Measurements from ENCODE around the gene NPAS1. TPM values are rescaled to one million over a fixed set of nuclear protein-coding genes. Genes with fewer than 3 reads are reported as not detected.

Gene NPAS1
- total and polyA plus RNA-seq, 5 donors from 2014 or later: 0.53 to 1.5 TPM; not detected in 3

GRCh38 chr19:47022541-47023447, 3.2 kb downstream of the NPAS1 start:
- ATAC-seq (ENCODE audit: low read depth in 2 of 2): no peak
- Histone ChIP-seq H3K36me3 (ENCODE audit: control insufficient read depth, insufficient read depth, low read length) (no peaks in the 10 kb centered on the region), H3K4me3 (ENCODE audit: low read depth, low read length) (no peak overlapping the region), H3K4me1 (ENCODE audit: control insufficient read depth, insufficient read depth, low read length, poor library complexity, severe bottlenecking) (peaks cover 29% of the 10 kb centered on the region), H3K9me3 (ENCODE audit: control insufficient read depth in 2 of 2, low read length in 2 of 2) (no peaks in the 10 kb centered on the region), H3K27ac (ENCODE audit: insufficient read depth, low read length, poor library complexity, severe bottlenecking) (no peak overlapping the region), H3K27me3 (ENCODE audit: control insufficient read depth, insufficient read depth, low read length) (peaks cover 15% of the 10 kb centered on the region)
- Mint-ChIP-seq H3K27ac (no peak overlapping the region), H3K4me3 (peak overlapping the region in 1 of 4 donors; percentile 24), H3K36me3 (no peaks in the 10 kb centered on the region), H3K9me3 (peaks cover 0 to 3% (median 0%) of the 10 kb centered on the region in 7 donors), H3K27me3 (peaks cover 65% of the 10 kb centered on the region), H3K4me1 (peaks cover 0 to 17% (median 9%) of the 10 kb centered on the region in 4 donors)
- DNase-seq: no peak

DNA sequence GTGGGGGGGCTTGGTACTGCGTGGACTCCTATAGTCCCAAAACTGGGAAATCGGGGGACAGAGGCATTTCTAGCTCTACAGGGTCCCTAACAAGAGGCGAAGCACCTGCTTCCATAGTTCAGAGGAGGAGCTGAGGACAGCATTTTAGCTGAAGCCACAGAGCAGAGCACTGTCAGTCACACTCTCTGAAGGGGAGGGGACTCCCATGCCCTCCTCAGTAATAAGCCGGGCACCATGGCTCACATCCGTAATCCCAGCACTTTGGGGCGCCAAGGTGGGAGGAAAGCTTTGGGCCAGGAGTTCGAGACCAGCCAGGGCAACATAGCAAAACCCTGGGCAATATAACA, 3.8 kb downstream of the NPAS1 start:
- Histone ChIP-seq H3K27ac (ENCODE audit: insufficient read depth, low read length, poor library complexity, severe bottlenecking) (no peak overlapping the region), H3K27me3 (ENCODE audit: control insufficient read depth, insufficient read depth, low read length) (peaks cover 15% of the 10 kb centered on the region), H3K9me3 (ENCODE audit: control insufficient read depth in 2 of 2, low read length in 2 of 2) (no peaks in the 10 kb centered on the region), H3K4me3 (ENCODE audit: low read depth, low read length) (no peak overlapping the region), H3K36me3 (ENCODE audit: control insufficient read depth, insufficient read depth, low read length) (no peaks in the 10 kb centered on the region), H3K4me1 (ENCODE audit: control insufficient read depth, insufficient read depth, low read length, poor library complexity, severe bottlenecking) (peaks cover 29% of the 10 kb centered on the region)
- Mint-ChIP-seq H3K4me1 (peaks cover 0 to 17% (median 9%) of the 10 kb centered on the region in 4 donors), H3K4me3 (peak overlapping the region in 1 of 4 donors; percentile 28), H3K27me3 (peaks cover 67% of the 10 kb centered on the region), H3K9me3 (peaks cover 0 to 3% (median 0%) of the 10 kb centered on the region in 7 donors), H3K36me3 (no peaks in the 10 kb centered on the region), H3K27ac (no peak overlapping the region)
- no peak for ATAC-seq (ENCODE audit: low read depth in 2 of 2)
- DNase-seq: no peak

DNA sequence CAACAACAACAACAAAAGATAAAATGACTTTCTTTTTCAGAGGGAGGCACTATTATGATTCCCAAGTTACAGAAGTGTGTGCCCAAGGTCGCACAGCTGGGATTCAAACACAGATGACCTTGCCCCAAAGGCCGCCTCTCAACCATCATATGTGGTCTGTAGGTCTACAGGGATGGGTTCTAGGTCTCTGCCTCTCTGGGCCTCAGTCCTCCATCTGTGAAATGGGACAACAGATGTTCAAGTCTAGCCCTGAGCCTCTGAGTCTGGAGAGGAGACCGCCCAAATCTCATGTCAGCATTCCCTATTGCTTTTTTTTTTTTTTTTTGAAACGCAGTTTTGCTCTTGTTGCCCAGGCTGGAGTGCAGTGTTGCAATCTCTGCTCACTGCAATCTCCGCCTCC, 4.9 kb downstream of the NPAS1 start:
- peak overlapping the region in 1 of 3 donors; percentile 83 for H3K27ac Mint-ChIP-seq
- no peak overlapping the region for H3K4me3 Mint-ChIP-seq
- H3K36me3 Mint-ChIP-seq: no peaks in the 10 kb centered on the region
- H3K27me3 Mint-ChIP-seq: peaks cover 67% of the 10 kb centered on the region
- Histone ChIP-seq H3K4me3 (ENCODE audit: low read depth, low read length) (no peak overlapping the region), H3K9me3 (ENCODE audit: control insufficient read depth in 2 of 2, low read length in 2 of 2) (no peaks in the 10 kb centered on the region), H3K27me3 (ENCODE audit: control insufficient read depth, insufficient read depth, low read length) (peaks cover 10% of the 10 kb centered on the region), H3K27ac (ENCODE audit: insufficient read depth, low read length, poor library complexity, severe bottlenecking) (no peak overlapping the region), H3K4me1 (ENCODE audit: control insufficient read depth, insufficient read depth, low read length, poor library complexity, severe bottlenecking) (peaks cover 27% of the 10 kb centered on the region), H3K36me3 (ENCODE audit: control insufficient read depth, insufficient read depth, low read length) (no peaks in the 10 kb centered on the region)
- H3K9me3 Mint-ChIP-seq: peaks cover 0 to 1% (median 0%) of the 10 kb centered on the region in 7 donors
- peaks cover 0 to 10% (median 7%) of the 10 kb centered on the region in 4 donors for H3K4me1 Mint-ChIP-seq
- DNase-seq (no peak), ATAC-seq (ENCODE audit: low read depth in 2 of 2) (no peak)

DNA sequence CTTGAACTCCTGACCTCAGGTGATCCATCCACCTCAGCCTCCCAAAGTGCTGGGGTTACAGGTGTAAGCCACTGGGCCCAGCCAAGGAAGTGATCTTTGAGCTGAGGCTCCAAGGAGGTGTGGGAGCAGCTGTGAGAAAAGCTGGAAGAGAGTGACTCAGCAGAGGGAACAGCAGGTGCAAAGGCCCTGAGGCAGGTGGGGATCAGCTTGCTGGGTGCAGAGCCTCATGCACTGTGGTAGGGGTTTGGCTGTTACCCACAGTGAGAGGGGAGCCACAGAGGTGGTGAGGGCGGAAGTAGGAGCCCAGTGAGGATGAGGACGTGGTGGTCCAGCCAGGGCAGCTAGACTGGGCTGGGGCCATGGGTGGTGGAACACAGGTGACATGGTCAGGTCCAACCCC, 6.5 kb downstream of the NPAS1 start:
- Histone ChIP-seq H3K4me3 (ENCODE audit: low read depth, low read length) (no peak overlapping the region), H3K4me1 (ENCODE audit: control insufficient read depth, insufficient read depth, low read length, poor library complexity, severe bottlenecking) (peaks cover 12% of the 10 kb centered on the region), H3K9me3 (ENCODE audit: control insufficient read depth in 2 of 2, low read length in 2 of 2) (no peaks in the 10 kb centered on the region), H3K27ac (ENCODE audit: insufficient read depth, low read length, poor library complexity, severe bottlenecking) (no peak overlapping the region), H3K27me3 (ENCODE audit: control insufficient read depth, insufficient read depth, low read length) (peaks cover 14% of the 10 kb centered on the region), H3K36me3 (ENCODE audit: control insufficient read depth, insufficient read depth, low read length) (no peaks in the 10 kb centered on the region)
- H3K4me3 Mint-ChIP-seq: no peak overlapping the region
- H3K4me1 Mint-ChIP-seq: peaks cover 0 to 9% (median 6%) of the 10 kb centered on the region in 4 donors
- H3K9me3 Mint-ChIP-seq: peaks cover 0 to 1% (median 0%) of the 10 kb centered on the region in 7 donors
- no peak overlapping the region for H3K27ac Mint-ChIP-seq
- ATAC-seq (ENCODE audit: low read depth in 2 of 2): no peak
- DNase-seq: no peak
- no peaks in the 10 kb centered on the region for H3K36me3 Mint-ChIP-seq
- peaks cover 75% of the 10 kb centered on the region for H3K27me3 Mint-ChIP-seq

- H3K27ac Mint-ChIP-seq: no peak overlapping the region
- no peak for ATAC-seq (ENCODE audit: low read depth in 2 of 2)
- peaks cover 83% of the 10 kb centered on the region for H3K27me3 Mint-ChIP-seq
- H3K4me1 ChIP-seq (ENCODE audit: control insufficient read depth, insufficient read depth, low read length, poor library complexity, severe bottlenecking): peaks cover 6% of the 10 kb centered on the region
- H3K27ac ChIP-seq (ENCODE audit: insufficient read depth, low read length, poor library complexity, severe bottlenecking): no peak overlapping the region
- no peak for DNase-seq
- H3K4me3 Mint-ChIP-seq: no peak overlapping the region
- H3K36me3 ChIP-seq (ENCODE audit: control insufficient read depth, insufficient read depth, low read length): no peaks in the 10 kb centered on the region
- peaks cover 0 to 9% (median 6%) of the 10 kb centered on the region in 4 donors for H3K4me1 Mint-ChIP-seq
- H3K27me3 ChIP-seq (ENCODE audit: control insufficient read depth, insufficient read depth, low read length): peaks cover 12% of the 10 kb centered on the region
- no peak overlapping the region for H3K4me3 ChIP-seq (ENCODE audit: low read depth, low read length)
- no peaks in the 10 kb centered on the region for H3K36me3 Mint-ChIP-seq
- no peaks in the 10 kb centered on the region for H3K9me3 ChIP-seq (ENCODE audit: control insufficient read depth in 2 of 2, low read length in 2 of 2)
- H3K9me3 Mint-ChIP-seq: peaks cover 0 to 1% (median 0%) of the 10 kb centered on the region in 7 donors
These were observed 7.3 kb downstream of the NPAS1 start for GRCh38 chr19:47026889-47027288.

GRCh38 chr19:47027586-47028088, 8.0 kb downstream of the NPAS1 start:
- no peak for ATAC-seq (ENCODE audit: low read depth in 2 of 2)
- Mint-ChIP-seq H3K27ac (no peak overlapping the region), H3K4me3 (no peak overlapping the region), H3K4me1 (peaks cover 0 to 11% (median 6%) of the 10 kb centered on the region in 4 donors), H3K9me3 (peaks cover 0 to 1% (median 0%) of the 10 kb centered on the region in 7 donors), H3K36me3 (no peaks in the 10 kb centered on the region), H3K27me3 (peaks cover 83% of the 10 kb centered on the region)
- no peak overlapping the region for H3K27ac ChIP-seq (ENCODE audit: insufficient read depth, low read length, poor library complexity, severe bottlenecking)
- H3K36me3 ChIP-seq (ENCODE audit: control insufficient read depth, insufficient read depth, low read length): no peaks in the 10 kb centered on the region
- no peak for DNase-seq
- peaks cover 9% of the 10 kb centered on the region for H3K27me3 ChIP-seq (ENCODE audit: control insufficient read depth, insufficient read depth, low read length)
- no peaks in the 10 kb centered on the region for H3K9me3 ChIP-seq (ENCODE audit: control insufficient read depth in 2 of 2, low read length in 2 of 2)
- H3K4me1 ChIP-seq (ENCODE audit: control insufficient read depth, insufficient read depth, low read length, poor library complexity, severe bottlenecking): peaks cover 9% of the 10 kb centered on the region
- H3K4me3 ChIP-seq (ENCODE audit: low read depth, low read length): no peak overlapping the region

DNA sequence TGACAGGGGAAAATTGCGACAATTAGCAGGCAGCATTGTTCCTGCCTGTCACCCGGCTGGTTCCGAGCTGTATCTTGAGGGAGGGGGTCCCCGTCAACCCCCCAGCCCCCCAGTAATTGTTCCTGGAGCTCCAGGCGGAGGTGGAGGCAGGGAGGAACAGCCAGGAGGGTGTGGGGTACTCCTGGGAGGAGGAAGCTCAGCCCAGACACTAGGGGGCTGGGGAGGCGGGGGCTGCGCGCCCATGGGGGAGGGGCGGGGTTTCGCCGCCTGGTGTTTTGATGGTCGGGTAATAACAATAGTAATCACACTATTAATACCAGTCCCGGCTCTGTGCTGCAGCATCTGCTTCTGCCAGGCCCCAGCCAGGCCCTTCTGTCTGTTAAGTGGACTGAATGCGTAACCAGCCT, 8.6 kb downstream of the NPAS1 start:
- H3K27me3 Mint-ChIP-seq: peaks cover 77% of the 10 kb centered on the region
- peaks cover 9% of the 10 kb centered on the region for H3K27me3 ChIP-seq (ENCODE audit: control insufficient read depth, insufficient read depth, low read length)
- no peak overlapping the region for H3K27ac Mint-ChIP-seq

More for the DNA sequence above, 8.6 kb downstream of the NPAS1 start:
- Histone ChIP-seq H3K27ac (ENCODE audit: insufficient read depth, low read length, poor library complexity, severe bottlenecking) (no peak overlapping the region), H3K36me3 (ENCODE audit: control insufficient read depth, insufficient read depth, low read length) (no peaks in the 10 kb centered on the region), H3K4me3 (ENCODE audit: low read depth, low read length) (no peak overlapping the region), H3K9me3 (ENCODE audit: control insufficient read depth in 2 of 2, low read length in 2 of 2) (no peaks in the 10 kb centered on the region), H3K4me1 (ENCODE audit: control insufficient read depth, insufficient read depth, low read length, poor library complexity, severe bottlenecking) (peaks cover 3% of the 10 kb centered on the region)
- no peak for ATAC-seq (ENCODE audit: low read depth in 2 of 2)
- Mint-ChIP-seq H3K4me1 (peaks cover 0 to 6% (median 2%) of the 10 kb centered on the region in 4 donors), H3K9me3 (peaks cover 0 to 1% (median 0%) of the 10 kb centered on the region in 7 donors), H3K36me3 (no peaks in the 10 kb centered on the region), H3K4me3 (no peak overlapping the region)
- DNase-seq: no peak

All from CD4-positive, CD25-positive, alpha-beta regulatory T cell (primary cell).